NCI-H748 treated with DMSO at 0.1 percent for 48 hours (cell line): ENCODE data around the gene WASL.
"Not testable (repeated sequence)": the region's sequence is repeated elsewhere in the genome, so short reads cannot be mapped to it uniquely, and the experiment has no call there.

Source experiments
- DNase-seq: peaks from one replicate; lab custom pipeline; 2025; lab: John Stamatoyannopoulos, UW

The WASL gene

DNA sequence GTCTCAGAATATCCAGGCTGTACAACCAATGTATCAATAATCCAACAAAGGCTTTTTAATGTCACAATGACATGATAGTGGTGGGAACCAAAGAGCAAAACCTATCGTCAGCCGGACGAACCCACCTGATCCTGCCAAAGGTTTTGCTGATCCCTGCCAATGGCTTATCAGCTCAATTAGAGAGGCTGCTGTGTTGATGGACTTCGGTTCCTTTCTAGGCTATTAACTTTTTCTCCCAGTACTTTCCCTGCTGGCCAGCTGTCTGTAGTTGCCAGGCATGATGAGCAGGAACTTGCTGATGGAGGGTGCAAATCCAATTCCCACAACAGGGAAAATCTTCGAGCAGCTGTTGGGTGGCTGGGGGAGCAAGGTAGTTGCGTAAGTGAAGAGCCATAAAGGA lies 90.8 kb downstream of the WASL start:
- no peak for DNase-seq

DNA sequence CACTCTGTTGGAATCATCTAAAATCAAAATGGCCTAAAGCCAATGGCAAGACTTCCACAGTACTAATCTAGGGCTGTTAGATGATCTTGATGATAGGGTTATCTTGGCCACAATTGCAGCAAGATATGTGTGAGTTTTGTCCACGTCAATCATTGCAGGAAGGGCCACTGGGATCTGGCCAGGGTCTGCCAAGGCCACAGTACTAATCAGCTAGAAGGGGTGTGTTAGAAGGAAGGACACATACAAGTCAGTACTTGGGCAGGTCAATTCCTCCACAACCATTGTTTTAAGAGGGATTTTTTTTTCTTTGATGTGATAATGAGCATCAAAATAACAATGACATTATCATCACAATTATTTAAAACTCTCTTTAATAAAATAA lies 91.5 kb downstream of the WASL start:
- DNase-seq: no peak

DNA sequence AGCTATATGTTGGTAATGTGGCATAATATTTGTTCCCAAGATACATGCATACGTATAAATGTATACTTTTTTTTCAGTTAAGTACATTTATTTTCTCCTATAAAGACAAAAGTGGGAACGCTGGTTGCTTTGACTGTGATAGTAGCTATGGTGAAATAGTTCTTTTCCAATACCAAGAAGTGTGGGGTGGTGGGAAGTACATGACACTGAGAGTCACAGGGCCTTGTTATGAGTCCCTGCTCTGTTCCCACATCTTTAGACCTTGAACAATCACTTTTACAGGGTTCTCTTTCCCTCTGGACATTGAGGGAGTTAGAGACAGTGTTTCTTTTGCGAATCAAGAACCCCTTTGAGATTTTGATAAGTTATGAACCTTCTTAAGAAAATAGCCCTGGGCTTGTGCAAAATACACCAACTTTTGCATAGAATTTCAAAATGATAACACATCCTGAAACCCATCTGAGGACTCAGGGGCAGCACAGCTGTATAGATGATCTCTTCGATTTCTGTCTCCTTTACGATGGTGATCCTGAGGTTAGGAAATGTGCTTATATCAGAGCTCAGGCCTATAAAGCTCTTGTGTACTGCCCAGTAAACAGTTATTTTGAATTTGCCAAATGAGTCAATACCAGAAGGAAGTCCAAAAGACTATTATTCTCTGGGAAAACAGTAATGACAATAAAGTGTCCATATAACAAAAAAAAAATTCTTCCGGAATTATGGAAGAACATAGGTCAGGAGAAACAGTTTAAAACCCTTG lies 92.1 kb downstream of the WASL start:
- DNase-seq: no peak

DNA sequence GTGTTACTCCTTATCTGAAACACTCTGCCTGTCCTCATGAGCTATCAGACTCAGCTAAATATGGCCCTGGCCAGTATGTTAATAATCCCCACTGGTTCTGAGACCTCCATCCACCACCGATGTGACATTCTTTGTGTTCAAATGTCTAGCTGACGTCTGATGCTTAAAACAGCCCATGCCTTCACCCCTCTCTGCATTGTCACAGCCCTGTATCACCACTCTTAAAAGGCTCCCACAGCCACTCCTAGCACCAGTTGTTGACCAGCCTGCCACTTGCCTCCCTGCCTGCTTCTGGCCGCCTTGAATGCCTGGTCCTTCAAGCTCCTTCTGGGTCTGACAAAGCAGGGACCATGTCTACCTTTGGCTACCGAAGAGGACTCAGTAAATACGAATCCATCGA lies 93.2 kb downstream of the WASL start, which contains the start of gene LMOD2:
Gene LMOD2 (plus strand): TSS at position 253 of the 400 bp plus-strand sequence. CDS start 98 bp downstream, at position 351.
- DNase-seq: no peak

DNA sequence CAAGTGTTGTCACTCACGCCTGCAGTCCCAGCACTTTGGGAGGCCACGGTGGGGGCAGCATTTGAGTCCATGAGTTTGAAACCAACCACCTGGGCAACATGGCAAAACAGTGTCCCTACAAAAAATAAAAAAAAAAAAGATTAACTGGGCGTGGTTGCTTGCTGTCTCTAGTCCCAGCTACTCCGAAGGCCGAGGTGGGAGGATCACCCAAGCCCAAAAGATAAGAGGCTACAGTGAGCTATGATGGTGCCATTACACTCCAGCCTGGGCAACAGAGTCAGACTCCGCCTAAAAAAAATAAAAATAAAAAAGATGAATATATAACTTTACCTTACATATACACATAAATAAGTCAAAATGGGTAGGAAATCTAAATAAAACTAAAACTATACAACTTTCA lies 95.6 kb downstream of the WASL start:
- no peak for DNase-seq

DNA sequence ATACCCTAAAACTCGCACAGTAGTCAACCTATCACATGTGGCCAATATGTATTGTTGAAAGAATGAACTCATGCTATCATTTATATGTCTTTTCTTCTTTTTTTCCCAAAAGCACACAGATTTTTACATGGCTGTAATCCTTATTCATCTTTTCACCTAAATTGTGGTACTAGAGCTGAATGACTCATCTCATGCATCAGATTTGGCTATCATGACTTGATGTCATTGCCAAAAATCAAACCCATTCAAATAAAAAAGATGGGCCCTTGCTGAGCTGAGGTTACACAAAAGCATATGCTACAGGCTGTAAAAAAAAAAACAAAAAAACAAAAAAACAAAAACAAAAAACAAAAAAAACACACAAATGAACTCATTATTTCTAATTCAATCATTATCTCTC lies 96.4 kb downstream of the WASL start:
- DNase-seq: no peak

DNA sequence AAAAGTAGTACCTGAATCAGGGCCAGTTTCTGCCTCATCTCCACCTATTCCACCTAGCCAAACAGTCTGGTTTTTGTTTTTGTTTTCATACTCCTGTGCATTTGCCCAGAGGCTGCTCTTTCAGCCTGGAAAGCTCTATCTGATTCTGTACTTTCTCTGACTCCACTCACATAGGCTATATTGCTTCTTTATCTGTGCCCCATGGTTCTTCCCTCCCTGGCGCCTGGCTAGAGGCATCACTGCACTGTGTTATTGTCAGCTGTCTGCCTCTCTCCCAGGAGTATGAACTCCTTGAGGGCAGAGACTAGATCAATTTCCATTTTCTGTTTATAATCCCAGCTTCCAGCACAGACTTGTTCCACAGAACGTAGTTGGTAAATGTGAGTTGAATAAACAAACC lies 98.2 kb downstream of the WASL start:
- DNase-seq: no peak

DNA sequence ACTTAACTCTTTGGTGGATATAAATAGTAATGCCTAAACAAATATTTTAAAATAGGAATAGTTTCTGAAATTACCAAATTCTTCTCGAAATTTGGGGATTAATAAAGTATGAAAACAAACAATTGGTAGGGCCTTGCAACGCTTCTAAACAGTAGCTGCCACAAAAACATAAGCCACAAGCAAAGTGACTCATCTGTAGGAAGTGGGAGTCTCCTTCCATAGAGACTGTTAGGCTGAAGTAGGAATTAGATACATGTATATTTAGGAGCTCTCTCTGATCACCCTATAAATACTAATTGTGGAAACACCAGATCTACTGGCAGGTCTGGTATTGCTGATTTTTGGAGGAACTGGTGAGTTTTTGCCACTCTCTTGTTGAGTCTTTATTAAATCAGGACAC lies 98.8 kb downstream of the WASL start:
- no peak for DNase-seq

DNA sequence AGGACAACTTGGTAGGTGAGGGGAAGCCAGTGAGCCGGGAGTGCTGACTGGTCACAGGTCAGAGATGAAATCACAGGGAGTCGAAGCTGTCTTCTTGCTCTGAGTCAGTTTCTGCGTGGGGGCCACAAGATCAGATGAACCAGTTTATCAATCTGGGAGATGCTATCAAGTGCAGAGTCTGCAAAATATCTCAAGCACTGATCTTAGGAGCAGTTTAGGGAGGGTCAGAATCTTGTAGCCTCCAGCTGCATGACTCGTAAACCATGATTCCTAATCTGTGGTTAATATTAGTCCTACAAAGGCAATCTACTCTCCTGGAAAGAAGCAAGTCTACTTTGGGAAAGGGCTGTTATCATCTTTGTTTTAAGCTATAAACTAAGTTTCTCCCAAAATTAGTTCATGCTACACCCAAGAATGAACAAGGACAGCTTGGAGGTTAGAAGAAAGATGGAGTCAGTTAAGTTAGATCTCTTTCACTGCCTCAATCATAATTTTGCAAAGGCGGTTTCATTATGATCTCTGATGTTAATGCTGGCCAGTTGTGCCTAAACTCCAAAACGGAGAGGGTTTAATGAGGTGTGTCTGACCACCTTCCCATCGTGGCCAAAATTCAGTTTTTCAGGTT lies 101.6 kb downstream of the WASL start:
- no peak for DNase-seq

DNA sequence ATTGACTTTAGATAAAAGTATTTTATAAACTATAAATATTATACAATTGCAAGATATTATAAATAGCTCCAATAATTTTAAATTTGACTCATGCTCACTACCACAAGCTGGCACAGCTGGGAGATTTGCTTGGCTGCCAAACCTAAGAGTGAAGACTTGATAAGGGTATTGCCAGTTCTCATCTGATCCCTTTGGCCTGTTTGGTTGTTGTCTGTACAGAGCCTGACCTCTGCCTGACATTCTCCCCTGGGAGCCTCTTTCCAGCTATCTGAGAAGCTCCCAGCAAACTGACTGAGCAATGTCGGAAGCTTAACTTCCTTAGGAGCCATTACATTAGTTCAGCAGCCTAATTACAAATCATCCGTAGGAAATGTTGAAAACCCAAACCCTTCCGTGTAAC lies 103.3 kb downstream of the WASL start:
- DNase-seq: no peak

DNA sequence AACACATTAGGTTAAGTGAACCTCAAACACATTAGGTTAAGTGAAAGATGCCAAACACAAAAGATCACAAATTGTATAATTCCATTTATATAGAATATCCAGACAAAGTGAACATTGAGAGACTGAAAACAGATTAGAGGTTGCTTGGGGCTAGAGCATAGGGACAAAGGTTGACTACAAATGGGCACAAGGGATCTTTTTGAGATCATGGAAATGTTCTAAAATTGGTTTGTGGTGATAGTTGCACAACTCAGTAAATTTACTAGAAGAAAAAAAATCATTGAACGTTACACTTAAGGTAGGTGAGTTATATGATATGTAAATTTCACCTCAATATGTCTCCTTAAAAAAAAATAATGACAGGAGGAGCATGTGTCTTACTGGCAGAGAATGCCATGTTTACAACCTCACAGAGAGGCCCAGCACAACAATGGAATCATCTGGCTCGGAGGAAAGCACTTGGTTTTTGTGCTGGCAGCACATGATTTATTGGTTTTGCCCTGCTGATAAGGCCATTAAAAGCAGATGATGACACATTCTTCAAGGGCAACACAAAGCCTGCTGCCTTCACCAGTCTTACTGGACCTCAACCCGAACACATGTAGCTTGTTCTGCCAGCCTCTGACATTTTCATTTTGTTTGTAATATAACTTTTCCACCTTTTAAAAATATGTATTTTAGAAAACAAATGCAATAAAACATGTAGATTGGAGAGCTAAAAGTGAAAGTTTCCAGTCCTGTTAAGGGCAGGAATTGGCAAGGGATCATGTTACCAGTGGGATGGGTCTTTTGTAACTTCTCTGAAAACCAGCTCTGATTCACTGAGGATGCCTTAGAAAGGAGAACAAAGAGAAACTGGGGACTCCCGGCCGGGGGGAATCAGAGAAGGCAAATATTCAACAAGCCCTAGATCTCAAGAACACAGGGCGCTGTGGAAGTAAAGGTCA lies 105.0 kb downstream of the WASL start:
- DNase-seq: peak; percentile 85

DNA sequence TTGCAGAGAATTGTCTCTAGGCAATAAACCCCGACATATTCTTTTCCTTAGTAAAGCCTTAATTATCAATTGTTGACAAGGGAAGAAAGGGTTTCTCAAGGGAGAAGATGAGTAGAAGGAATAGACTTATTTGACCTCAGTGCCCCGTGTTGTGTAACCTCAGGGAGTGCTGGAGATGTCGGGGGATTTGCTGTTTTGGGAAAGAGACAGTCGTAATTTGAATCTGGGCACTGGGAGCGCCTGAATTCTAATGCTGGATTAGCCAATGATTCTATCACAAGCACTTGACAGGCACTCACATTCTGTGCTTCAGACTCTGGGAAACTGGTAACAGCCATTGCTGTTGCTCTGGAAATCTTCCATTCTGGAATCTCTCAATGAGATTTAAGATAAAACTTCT lies 106.9 kb downstream of the WASL start:
- no peak for DNase-seq

DNA sequence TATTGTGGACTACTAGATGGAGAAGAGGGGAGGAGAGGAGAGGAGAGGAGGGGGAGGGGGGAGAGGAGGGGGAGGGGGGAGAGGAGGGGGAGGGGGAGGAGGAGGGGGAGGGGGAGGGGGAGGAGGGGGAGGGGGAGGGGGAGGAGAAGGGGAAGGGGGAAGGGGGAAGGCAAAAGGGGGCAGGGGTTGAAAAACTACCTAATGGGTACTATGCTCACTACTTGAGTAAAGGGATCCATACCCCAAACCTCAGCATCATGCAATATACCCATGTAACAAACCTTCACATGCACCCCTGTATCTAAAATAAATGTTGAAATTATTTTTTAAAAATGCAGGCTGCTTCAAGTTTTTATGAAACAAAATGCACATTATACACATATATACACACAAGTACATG lies 108.2 kb downstream of the WASL start:
- DNase-seq: no peak

DNA sequence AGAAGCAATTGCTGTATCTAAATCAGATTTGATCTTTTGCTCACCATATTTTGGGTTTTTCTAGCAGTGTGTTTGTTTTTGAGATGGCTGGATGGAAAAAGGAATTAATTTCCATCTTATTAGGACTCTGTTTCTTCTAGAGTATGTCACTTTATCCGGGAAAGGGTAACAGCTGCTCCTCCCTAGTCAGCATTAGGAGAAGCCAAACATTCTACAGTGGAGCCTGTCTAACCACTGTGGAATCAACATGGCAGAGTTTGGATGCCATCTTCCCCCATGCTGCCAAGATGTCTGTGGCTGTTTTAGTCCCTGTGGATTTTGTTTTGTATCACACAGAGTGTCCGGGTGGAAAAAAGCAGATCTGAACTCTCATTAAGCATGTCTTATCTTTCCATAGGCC lies 109.2 kb downstream of the WASL start:
- DNase-seq: no peak

DNA sequence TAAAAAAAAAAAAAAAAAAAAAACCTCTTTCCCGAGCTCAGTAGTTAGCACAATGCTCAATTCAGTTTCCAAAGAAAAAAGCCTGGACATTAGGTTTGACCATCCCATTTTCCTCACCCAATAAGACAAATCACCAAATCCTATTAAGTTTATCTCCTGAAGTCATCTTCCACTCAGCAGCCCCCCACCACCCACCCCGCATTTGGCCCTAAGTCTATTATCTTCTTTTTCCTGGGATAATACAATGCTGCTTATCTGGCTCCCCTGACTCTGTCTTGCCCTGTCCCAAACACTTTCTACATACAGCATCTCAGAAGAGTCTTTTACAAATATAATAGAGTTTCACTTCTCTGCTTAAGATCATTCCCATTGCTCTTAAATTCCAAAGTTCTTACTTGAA lies 110.9 kb downstream of the WASL start:
- DNase-seq: no peak

DNA sequence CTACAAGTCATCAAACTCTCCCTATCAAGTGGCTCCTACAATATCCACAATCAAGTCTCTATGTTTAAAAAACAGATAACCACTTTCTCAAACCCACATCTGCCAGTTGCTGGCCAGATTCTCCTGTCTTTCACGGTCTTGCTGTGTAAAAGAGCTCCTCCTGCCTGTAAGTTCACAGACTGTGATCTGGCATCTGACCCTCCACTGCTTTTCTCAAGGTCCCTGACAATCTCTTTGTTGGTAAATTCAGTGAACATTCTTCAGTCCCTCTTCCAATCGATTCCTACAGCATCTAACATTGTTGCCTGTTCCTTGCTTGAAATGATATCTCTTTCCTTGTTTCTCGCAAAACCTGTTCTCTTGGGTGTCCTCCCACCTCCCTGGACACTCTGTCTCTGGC lies 111.6 kb downstream of the WASL start:
- DNase-seq: no peak

DNA sequence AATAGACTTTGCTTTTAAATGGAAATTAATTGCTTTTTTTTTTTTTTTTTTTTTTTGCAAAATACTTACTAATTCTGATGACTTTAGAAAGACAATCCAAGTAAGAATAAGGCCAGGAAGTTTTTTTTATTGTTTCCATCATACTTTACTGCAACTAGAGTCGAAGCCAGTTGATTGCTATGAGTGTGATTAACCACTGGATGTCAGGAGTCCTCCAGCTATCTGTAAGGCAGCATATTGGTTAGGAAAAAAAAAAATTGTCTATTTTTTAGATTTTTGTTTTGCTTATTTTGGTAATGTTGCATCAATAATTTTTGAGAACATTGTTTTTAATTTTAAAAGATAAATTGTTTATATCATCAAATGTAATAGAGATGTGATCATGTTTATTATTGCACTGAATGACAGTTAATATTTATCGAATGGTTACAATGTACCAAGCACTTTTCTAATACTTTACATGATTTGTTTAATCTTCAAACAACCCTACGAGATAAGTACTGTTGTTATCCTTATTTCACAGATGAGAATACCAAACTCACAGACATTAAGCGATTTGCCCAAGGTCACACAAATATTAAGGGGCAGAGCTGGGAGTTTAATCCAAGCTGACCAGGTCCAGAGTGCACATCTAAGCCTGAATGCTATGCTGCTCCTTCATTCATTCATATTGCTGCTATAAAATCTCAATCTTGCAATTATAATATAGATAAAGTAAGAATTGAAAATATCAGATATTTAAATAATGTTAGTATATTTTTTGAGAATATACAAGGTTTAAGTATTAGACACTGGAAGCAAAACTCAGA lies 113.0 kb downstream of the WASL start:
- no peak for DNase-seq

DNA sequence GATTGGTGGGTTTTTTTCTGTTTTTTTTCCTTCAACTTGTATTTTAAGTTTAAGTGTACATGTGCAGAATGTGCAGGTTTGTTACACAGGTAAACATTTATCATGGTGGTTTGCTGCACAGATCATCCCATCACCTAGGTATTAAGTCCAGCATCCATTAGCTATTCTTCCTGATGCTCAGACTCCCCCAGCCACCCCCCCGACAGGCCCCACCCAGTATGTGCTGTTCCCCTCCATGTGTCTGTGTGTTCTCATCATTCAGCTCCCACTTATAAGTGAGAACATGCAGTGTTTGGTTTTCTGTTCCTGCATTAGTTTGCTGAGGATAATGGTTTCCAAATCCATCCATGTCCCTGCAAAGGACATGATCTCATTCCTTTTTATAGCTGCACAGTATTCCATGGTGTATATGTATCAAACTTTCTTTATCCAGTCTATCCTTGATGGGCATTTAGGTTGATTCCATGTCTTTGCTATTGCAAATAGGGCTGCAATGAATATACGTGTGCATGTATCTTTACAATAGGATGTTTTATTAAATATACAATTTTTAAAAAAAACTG lies 114.7 kb downstream of the WASL start:
- not testable (repeated sequence) for DNase-seq

DNA sequence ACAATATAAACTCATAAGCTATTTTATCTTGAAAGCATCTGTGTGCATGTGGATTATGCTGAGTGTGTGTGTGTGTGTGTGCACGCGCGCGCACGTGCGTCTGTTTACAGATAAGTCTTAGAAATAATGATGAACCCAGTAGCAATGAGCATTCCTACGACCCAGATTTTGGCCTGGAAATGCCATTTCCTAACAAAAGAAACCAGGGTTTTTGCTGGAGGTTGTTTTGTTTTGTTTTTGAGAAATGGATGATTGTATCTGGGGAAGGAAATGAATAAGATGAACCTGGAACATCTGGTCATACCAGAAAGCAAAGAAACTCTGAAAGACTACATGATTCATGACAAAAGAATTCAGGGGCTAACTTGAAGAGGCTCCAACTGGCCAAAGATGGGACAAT lies 115.2 kb downstream of the WASL start:
- DNase-seq: no peak

DNA sequence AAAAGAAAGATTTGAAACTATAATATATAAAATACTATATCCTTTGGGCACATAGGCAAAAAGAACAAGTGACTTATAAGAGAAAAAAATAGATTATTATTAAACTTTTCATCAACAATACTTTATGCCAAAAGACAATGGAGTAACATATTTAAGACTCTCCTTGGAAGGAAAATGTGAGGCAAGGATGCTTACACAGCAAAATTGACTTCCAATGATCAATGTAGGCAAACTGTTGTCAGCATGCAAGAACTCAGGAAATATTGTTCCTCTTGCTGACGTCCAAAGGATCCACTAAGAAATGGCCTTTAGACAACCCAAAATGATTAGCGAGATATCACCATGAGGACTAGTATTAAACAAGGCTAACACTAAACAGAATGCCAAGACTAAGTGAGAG lies 116.0 kb downstream of the WASL start:
- no peak for DNase-seq
